Measurements from ENCODE around the gene CISD2.
"Not testable (repeated sequence)": the region's sequence is repeated elsewhere in the genome, so short reads cannot be mapped to it uniquely, and the experiment has no call there.

CISD2 gene

GRCh38 chr4:102850370-102850769, 18.4 kb upstream of the CISD2 start:
- no peak for DNase-seq

GRCh38 chr4:102858828-102859464, 9.8 kb upstream of the CISD2 start:
- no peak for DNase-seq

- DNase-seq, result no peak
Observed at GRCh38 chr4:102860611-102861324, 8.0 kb upstream of the CISD2 start.

- no peak for DNase-seq
Observed at GRCh38 chr4:102862016-102862415, 6.8 kb upstream of the CISD2 start.

GRCh38 chr4:102862747-102863146, 6.0 kb upstream of the CISD2 start:
- no peak for DNase-seq

GRCh38 chr4:102865327-102865726, 3.5 kb upstream of the CISD2 start:
- DNase-seq, result not testable (repeated sequence)

GRCh38 chr4:102867278-102868152, 1.3 kb upstream of the CISD2 start:
- DNase-seq, result no peak

- DNase-seq, result peak; percentile 19
Observed at GRCh38 chr4:102868153-102868780, 525 bp upstream of the CISD2 start.

- DNase-seq, result no peak
Observed at GRCh38 chr4:102869569-102870197, 891 bp downstream of the CISD2 start.

- no peak for DNase-seq
Observed at GRCh38 chr4:102871772-102872171, 3.0 kb downstream of the CISD2 start.

- not testable (repeated sequence) for DNase-seq
Observed at GRCh38 chr4:102877477-102878106, 8.8 kb downstream of the CISD2 start.

- not testable (repeated sequence) for DNase-seq
Observed at GRCh38 chr4:102878349-102878748, 9.6 kb downstream of the CISD2 start.

- DNase-seq, result no peak
Observed at GRCh38 chr4:102878901-102879300, 10.1 kb downstream of the CISD2 start.

- no peak for DNase-seq
Observed at GRCh38 chr4:102881343-102881742, 12.6 kb downstream of the CISD2 start.

- no peak for DNase-seq
Observed at GRCh38 chr4:102883278-102883677, 14.5 kb downstream of the CISD2 start.

GRCh38 chr4:102888570-102888969, 19.8 kb downstream of the CISD2 start:
- DNase-seq, result not testable (repeated sequence)

GRCh38 chr4:102889866-102890265, 21.1 kb downstream of the CISD2 start:
- DNase-seq, result not testable (repeated sequence)

GRCh38 chr4:102896547-102896946, 27.8 kb downstream of the CISD2 start:
- DNase-seq, result not testable (repeated sequence)

- not testable (repeated sequence) for DNase-seq
Observed at GRCh38 chr4:102897610-102898009, 28.8 kb downstream of the CISD2 start.

GRCh38 chr4:102901804-102902203, 33.0 kb downstream of the CISD2 start:
- DNase-seq, result peak; percentile 9

GRCh38 chr4:102918859-102919258, 50.1 kb downstream of the CISD2 start:
- DNase-seq, result no peak

GRCh38 chr4:102919697-102920096, 50.9 kb downstream of the CISD2 start:
- DNase-seq, result not testable (repeated sequence)
